ENCODE data around the gene PSMA7.

PSMA7 gene

DNA sequence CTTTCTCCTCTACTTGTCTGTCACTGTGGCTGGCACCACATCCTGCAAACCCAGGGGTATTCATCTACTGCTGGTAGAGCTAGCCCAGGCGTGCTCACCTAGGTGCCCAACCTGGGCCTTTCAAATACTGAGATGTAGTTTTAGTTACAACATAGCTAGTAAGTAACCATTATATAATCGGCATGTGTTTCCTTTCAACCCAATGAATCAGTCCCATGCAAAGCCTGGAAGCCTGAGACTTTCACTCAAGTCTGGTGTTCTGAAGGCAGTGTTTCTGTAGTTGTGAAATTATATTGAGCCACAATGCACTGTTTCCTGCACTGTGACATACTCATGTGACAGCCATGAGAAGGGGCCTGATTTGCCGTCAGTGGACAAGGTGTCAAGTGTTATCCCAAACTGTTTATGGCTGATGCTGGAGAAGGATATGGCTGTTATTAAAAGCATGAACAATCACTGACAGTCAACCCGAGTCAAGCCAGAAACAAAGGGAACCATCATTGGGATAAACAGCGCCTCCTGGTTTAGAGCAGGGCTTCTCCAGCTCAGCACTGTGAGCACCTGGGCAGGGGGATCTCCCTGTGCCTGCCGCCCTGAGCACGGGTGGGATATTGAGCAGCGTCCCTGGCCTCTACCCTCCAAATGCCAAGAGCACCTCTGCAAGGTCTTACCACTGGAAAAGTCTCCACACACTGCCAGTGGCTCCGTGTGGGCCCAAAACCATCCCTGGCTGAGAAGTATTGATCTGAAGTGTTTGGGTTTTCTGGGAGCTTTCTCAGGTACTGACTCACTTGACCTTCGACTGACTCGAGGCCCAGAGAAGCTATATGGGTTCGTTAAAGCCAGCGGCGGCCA lies 1.6 kb downstream of the PSMA7 start:
- peak; percentile 18 for ATAC-seq (ENCODE audit: low read depth)
- no peak for DNase-seq (ENCODE audit: low spot score)
- H3K4me1 ChIP-seq (ENCODE audit: insufficient read depth, poor library complexity, severe bottlenecking), result peaks cover 14% of the 10 kb centered on the region
- peaks cover 64% of the 10 kb centered on the region for H3K36me3 ChIP-seq (ENCODE audit: low read depth)
- peak overlapping the region; percentile 76 for H3K27ac ChIP-seq (ENCODE audit: poor library complexity, severe bottlenecking)
- H3K4me3 ChIP-seq (ENCODE audit: severe bottlenecking), result peak overlapping the region; percentile 96
- no peaks in the 10 kb centered on the region for H3K9me3 ChIP-seq (ENCODE audit: severe bottlenecking)
- TF ChIP-seq, protein P1, sequence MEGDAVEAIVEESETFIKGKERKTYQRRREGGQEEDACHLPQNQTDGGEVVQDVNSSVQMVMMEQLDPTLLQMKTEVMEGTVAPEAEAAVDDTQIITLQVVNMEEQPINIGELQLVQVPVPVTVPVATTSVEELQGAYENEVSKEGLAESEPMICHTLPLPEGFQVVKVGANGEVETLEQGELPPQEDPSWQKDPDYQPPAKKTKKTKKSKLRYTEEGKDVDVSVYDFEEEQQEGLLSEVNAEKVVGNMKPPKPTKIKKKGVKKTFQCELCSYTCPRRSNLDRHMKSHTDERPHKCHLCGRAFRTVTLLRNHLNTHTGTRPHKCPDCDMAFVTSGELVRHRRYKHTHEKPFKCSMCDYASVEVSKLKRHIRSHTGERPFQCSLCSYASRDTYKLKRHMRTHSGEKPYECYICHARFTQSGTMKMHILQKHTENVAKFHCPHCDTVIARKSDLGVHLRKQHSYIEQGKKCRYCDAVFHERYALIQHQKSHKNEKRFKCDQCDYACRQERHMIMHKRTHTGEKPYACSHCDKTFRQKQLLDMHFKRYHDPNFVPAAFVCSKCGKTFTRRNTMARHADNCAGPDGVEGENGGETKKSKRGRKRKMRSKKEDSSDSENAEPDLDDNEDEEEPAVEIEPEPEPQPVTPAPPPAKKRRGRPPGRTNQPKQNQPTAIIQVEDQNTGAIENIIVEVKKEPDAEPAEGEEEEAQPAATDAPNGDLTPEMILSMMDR (IDR thresholded peaks at IDR 0.05; ENCODE audit: poor library complexity, severe bottlenecking), result peak; percentile 69
- no peaks in the 10 kb centered on the region for H3K27me3 ChIP-seq (ENCODE audit: insufficient read depth, poor library complexity, severe bottlenecking)

DNA sequence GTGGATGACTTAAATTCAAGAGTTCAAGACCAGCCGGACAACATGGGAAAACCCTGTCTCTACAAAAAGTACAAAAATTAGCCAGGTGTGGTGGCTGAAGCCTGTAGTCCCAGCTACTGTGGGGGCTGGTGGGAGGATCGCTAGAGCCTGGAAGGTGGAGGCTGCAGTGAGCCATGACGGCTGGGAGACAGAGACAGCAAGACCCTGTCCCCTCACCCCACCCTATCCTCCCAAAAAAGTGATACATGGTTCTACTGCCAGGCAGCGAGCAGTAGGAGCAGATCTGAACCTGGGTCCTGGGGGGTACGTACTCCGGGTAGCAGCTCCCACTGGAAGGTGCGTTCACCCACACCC lies 2.2 kb downstream of the PSMA7 start:
- Histone ChIP-seq H3K4me3 (ENCODE audit: severe bottlenecking) (no peak overlapping the region), H3K4me1 (ENCODE audit: insufficient read depth, poor library complexity, severe bottlenecking) (peaks cover 14% of the 10 kb centered on the region), H3K27ac (ENCODE audit: poor library complexity, severe bottlenecking) (peak overlapping the region; percentile 76), H3K9me3 (ENCODE audit: severe bottlenecking) (no peaks in the 10 kb centered on the region), H3K27me3 (ENCODE audit: insufficient read depth, poor library complexity, severe bottlenecking) (no peaks in the 10 kb centered on the region), H3K36me3 (ENCODE audit: low read depth) (peaks cover 70% of the 10 kb centered on the region)
- DNase-seq (ENCODE audit: low spot score), result no peak
- TF ChIP-seq, protein P1 (IDR thresholded peaks at IDR 0.05; ENCODE audit: poor library complexity, severe bottlenecking), result no peak
- no peak for ATAC-seq (ENCODE audit: low read depth)

DNA sequence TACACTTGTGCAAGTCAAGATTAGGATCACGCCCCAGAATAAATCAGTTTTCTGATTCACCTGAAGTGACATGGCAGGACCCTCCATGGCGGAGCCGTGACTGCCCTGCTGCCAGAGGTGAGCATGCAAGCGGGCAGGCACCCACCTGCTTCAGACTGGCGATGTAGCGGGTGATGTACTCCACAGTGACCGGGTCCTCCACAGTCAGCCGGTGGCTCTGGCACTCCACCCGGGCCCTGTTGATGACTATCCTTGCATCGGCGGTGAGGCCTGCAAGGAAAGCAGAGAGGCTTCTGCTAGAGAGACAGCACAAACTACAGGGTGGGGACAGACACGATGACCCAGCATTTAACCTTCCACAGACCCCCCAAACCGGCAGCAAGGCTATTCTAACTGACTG lies 3.6 kb downstream of the PSMA7 start:
- Histone ChIP-seq H3K4me1 (ENCODE audit: insufficient read depth, poor library complexity, severe bottlenecking) (peaks cover 7% of the 10 kb centered on the region), H3K9me3 (ENCODE audit: severe bottlenecking) (no peaks in the 10 kb centered on the region), H3K36me3 (ENCODE audit: low read depth) (peaks cover 73% of the 10 kb centered on the region), H3K27ac (ENCODE audit: poor library complexity, severe bottlenecking) (no peak overlapping the region), H3K4me3 (ENCODE audit: severe bottlenecking) (no peak overlapping the region), H3K27me3 (ENCODE audit: insufficient read depth, poor library complexity, severe bottlenecking) (no peaks in the 10 kb centered on the region)
- ATAC-seq (ENCODE audit: low read depth) (no peak), DNase-seq (ENCODE audit: low spot score) (peak; percentile 85)
- TF ChIP-seq, protein P1 (IDR thresholded peaks at IDR 0.05; ENCODE audit: poor library complexity, severe bottlenecking), result no peak

DNA sequence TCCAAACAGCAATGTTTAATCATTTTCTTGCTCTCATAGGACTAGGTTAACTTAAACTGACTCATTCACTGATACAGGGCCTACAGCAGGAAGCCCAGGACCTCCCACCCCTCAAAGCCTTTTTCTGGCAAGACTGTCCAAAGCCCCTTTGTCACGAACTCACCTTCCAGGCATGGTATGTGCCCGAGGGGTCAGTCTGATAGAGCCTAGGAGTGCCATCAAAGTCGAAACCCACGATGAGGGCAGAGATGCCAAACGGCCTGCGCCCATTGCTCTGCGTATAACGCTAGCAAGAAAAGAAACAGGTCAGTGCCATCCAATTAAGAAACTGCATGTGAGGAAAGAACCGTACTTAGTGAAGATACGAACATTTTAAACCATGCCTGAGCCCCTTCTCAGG lies 4.3 kb downstream of the PSMA7 start:
- ATAC-seq (ENCODE audit: low read depth) (no peak), DNase-seq (ENCODE audit: low spot score) (no peak)
- Histone ChIP-seq H3K36me3 (ENCODE audit: low read depth) (peaks cover 76% of the 10 kb centered on the region), H3K27me3 (ENCODE audit: insufficient read depth, poor library complexity, severe bottlenecking) (no peaks in the 10 kb centered on the region), H3K4me3 (ENCODE audit: severe bottlenecking) (no peak overlapping the region), H3K4me1 (ENCODE audit: insufficient read depth, poor library complexity, severe bottlenecking) (peaks cover 5% of the 10 kb centered on the region), H3K27ac (ENCODE audit: poor library complexity, severe bottlenecking) (no peak overlapping the region), H3K9me3 (ENCODE audit: severe bottlenecking) (no peaks in the 10 kb centered on the region)
- TF ChIP-seq, protein P1 (IDR thresholded peaks at IDR 0.05; ENCODE audit: poor library complexity, severe bottlenecking), result no peak

DNA sequence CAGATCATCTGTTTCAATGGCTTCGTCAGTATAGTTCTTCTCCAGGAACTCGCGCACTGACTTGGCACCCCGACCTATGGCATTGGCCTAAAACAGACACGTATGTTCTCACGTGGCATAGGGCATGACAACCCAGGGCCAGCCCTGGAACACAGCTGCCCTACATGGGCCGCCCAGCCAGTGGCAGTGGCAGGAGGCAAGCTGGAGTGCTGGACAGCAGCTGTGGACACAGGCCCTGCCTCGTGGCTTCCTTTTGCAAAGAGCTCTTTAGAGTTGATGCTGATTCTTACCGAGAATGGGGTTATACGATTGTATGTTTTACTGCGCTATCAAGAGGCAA lies 5.0 kb downstream of the PSMA7 start:
- H3K27ac ChIP-seq (ENCODE audit: poor library complexity, severe bottlenecking), result no peak overlapping the region
- no peaks in the 10 kb centered on the region for H3K27me3 ChIP-seq (ENCODE audit: insufficient read depth, poor library complexity, severe bottlenecking)
- H3K4me1 ChIP-seq (ENCODE audit: insufficient read depth, poor library complexity, severe bottlenecking), result peaks cover 5% of the 10 kb centered on the region
- TF ChIP-seq, protein P1 (IDR thresholded peaks at IDR 0.05; ENCODE audit: poor library complexity, severe bottlenecking), result no peak
- H3K36me3 ChIP-seq (ENCODE audit: low read depth), result peaks cover 84% of the 10 kb centered on the region
- ATAC-seq (ENCODE audit: low read depth), result no peak
- no peaks in the 10 kb centered on the region for H3K9me3 ChIP-seq (ENCODE audit: severe bottlenecking)
- DNase-seq (ENCODE audit: low spot score), result no peak
- H3K4me3 ChIP-seq (ENCODE audit: severe bottlenecking), result no peak overlapping the region

Data from RWPE2 (cell line).